ENCODE results near the gene EXOC6.

Gene EXOC6

GRCh38 chr10:93061594-93062513 is 213.5 kb downstream of the EXOC6 start:
- Histone ChIP-seq H3K27me3 (peaks cover 19% of the 10 kb centered on the region), H3K4me3 (ENCODE audit: low read depth, low read length) (no peak overlapping the region)
- no peak for DNase-seq

GRCh38 chr10:93062514-93063143 is 214.3 kb downstream of the EXOC6 start:
- H3K4me1 ChIP-seq = no peaks in the 10 kb centered on the region
- peaks cover 27% of the 10 kb centered on the region for H3K27me3 ChIP-seq
- DNase-seq = no peak
- TF ChIP-seq CTCF (IDR thresholded peaks at IDR 0.05; ENCODE audit: low read depth, low read length) = peak; percentile 15; the same call in 1 of the 2 replicates
- H3K36me3 ChIP-seq = no peaks in the 10 kb centered on the region
- H3K4me3 ChIP-seq (ENCODE audit: low read depth, low read length) = no peak overlapping the region
- H3K9me3 ChIP-seq = no peaks in the 10 kb centered on the region

More at GRCh38 chr10:93061594-93062513, 213.5 kb downstream of the EXOC6 start:
- Histone ChIP-seq H3K9me3 (no peaks in the 10 kb centered on the region), H3K4me1 (no peaks in the 10 kb centered on the region), H3K36me3 (no peaks in the 10 kb centered on the region)
- TF ChIP-seq CTCF (IDR thresholded peaks at IDR 0.05; ENCODE audit: low read depth, low read length) = no peak

GRCh38 chr10:93063144-93063976 is 215.0 kb downstream of the EXOC6 start:
- no peak for TF ChIP-seq CTCF (IDR thresholded peaks at IDR 0.05; ENCODE audit: low read depth, low read length)
- no peaks in the 10 kb centered on the region for H3K36me3 ChIP-seq
- H3K27me3 ChIP-seq = peaks cover 34% of the 10 kb centered on the region
- H3K4me1 ChIP-seq = no peaks in the 10 kb centered on the region
- DNase-seq = no peak
- H3K4me3 ChIP-seq (ENCODE audit: low read depth, low read length) = no peak overlapping the region
- no peaks in the 10 kb centered on the region for H3K9me3 ChIP-seq

GRCh38 chr10:93063977-93064660 is 215.8 kb downstream of the EXOC6 start:
- H3K27me3 ChIP-seq = peaks cover 42% of the 10 kb centered on the region
- no peak overlapping the region for H3K4me3 ChIP-seq (ENCODE audit: low read depth, low read length)
- no peak for DNase-seq
- TF ChIP-seq CTCF (IDR thresholded peaks at IDR 0.05; ENCODE audit: low read depth, low read length) = no peak
- H3K36me3 ChIP-seq = no peaks in the 10 kb centered on the region
- H3K9me3 ChIP-seq = no peaks in the 10 kb centered on the region
- H3K4me1 ChIP-seq = no peaks in the 10 kb centered on the region

GRCh38 chr10:93064874-93065660 is 216.7 kb downstream of the EXOC6 start:
- Histone ChIP-seq H3K4me3 (ENCODE audit: low read depth, low read length) (no peak overlapping the region), H3K4me1 (no peaks in the 10 kb centered on the region), H3K27me3 (peaks cover 45% of the 10 kb centered on the region), H3K9me3 (no peaks in the 10 kb centered on the region), H3K36me3 (no peaks in the 10 kb centered on the region)
- no peak for DNase-seq
- TF ChIP-seq CTCF (IDR thresholded peaks at IDR 0.05; ENCODE audit: low read depth, low read length) = no peak
